Lung (tissue), 12 donors: Measurements from ENCODE around the gene GNG7. TPM values are rescaled to one million over a fixed set of nuclear protein-coding genes. Genes with fewer than 3 reads are reported as not detected.

ENCODE experiments used
- ATAC-seq: fragments of 200-7000 bp; cut with Tn5 transposase; one replicate; pipeline ENCODE4 v1.9.1; 2020; ENCODE audit warnings: moderate number of reproducible peaks; ENCODE audit not compliant: insufficient read depth, low FRiP score
- DNase-seq, 3 donors: peaks; one replicate each; pipeline ENCODE4 v3.0.0-alpha.2; 2013 to 2017
- H3K27ac ChIP-seq, 2 donors: one replicate each; pipeline ENCODE4 v1.5.1; 2013; ENCODE audit warnings: mild to moderate bottlenecking in 2 of 2, moderate library complexity in 2 of 2, control low read depth in 1 of 2, inconsistent platforms in 1 of 2, low read depth in 1 of 2, low read length in 1 of 2
- H3K27me3 ChIP-seq, 3 donors: one replicate each; pipeline ENCODE4 v1.5.1; 2013; ENCODE audit warnings: low read length in 2 of 3; ENCODE audit not compliant: control insufficient read depth in 3 of 3, insufficient read depth in 3 of 3
- H3K36me3 ChIP-seq, 4 donors: one replicate each; pipeline ENCODE4 v1.5.1; 2013; ENCODE audit warnings: low read length in 4 of 4, mild to moderate bottlenecking in 1 of 4, moderate library complexity in 1 of 4; ENCODE audit not compliant: control insufficient read depth in 4 of 4, insufficient read depth in 4 of 4
- H3K4me1 ChIP-seq, 5 donors: one replicate each; pipeline ENCODE4 v1.5.1; 2013; ENCODE audit warnings: low read length in 5 of 5, mild to moderate bottlenecking in 2 of 5, moderate library complexity in 1 of 5; ENCODE audit not compliant: control insufficient read depth in 5 of 5, insufficient read depth in 5 of 5
- H3K4me3 ChIP-seq: one replicate; pipeline ENCODE4 v1.5.1; 2013; ENCODE audit warnings: mild to moderate bottlenecking, control low read depth, moderate library complexity
- H3K9ac ChIP-seq, 2 donors: one replicate each; pipeline ENCODE4 v1.5.1; 2013; ENCODE audit warnings: low read length in 2 of 2, control low read depth in 1 of 2; ENCODE audit not compliant: insufficient read depth in 1 of 2
- H3K9me3 ChIP-seq, 4 donors: one replicate each; pipeline ENCODE4 v1.5.1; 2013; ENCODE audit warnings: low read length in 3 of 4, mild to moderate bottlenecking in 1 of 4, moderate library complexity in 1 of 4; ENCODE audit not compliant: control insufficient read depth in 4 of 4, insufficient read depth in 3 of 4
- CTCF ChIP-seq: IDR thresholded peaks from 2 replicates; pipeline ENCODE4 v1.5.1; 2012; ENCODE audit warnings: mild to moderate bottlenecking; ENCODE audit errors: control extremely low read depth, extremely low read depth
- WGBS, 2 donors: extraction: QIAGEN DNeasy Blood & Tissue Kit; methylation state at CpG; one replicate each; pipeline ENCODE4 v1.1.7; 2013; 5-methylcytosine and 5-hydroxymethylcytosine counted together
- polyA plus RNA-seq, 2 donors: library from polyadenylated mRNA; stranded (reverse); fragments of 200-250 nt; gene quantifications; one replicate each; pipeline ENCODE4 v1.2.1, GENCODE V29; 2013
- total RNA-seq, 2 donors: library from RNA; depleted of rRNA in 1 of 2; stranded (reverse); fragments of >200 nt in 1 of 2; gene quantifications; one replicate each; pipeline ENCODE4 v1.2.1, GENCODE V29; 2014 to 2021
- donor health status: control.
- donor health status: control.
- donor health status: Bipolar disorder and iron deficiency.
- donor health status: healthy.
- donor health status: DM: yes; HTN: yes; CAD: no.

The GNG7 gene
- total and polyA plus RNA-seq, 4 donors, result 1.6 to 4.5 (median 2.8) TPM

- Histone ChIP-seq H3K27me3 (no peaks in the 10 kb centered on the region), H3K36me3 (no peaks in the 10 kb centered on the region), H3K27ac (peak overlapping the region in 1 of 2 donors; percentile 35), H3K4me1 (peaks cover 0 to 15% (median 0%) of the 10 kb centered on the region in 5 donors), H3K9me3 (no peaks in the 10 kb centered on the region), H3K4me3 (no peak overlapping the region), H3K9ac (no peak overlapping the region)
- no peak for TF ChIP-seq CTCF
- DNase-seq, result no peak
- 86% methylated on average over 11 of the region's 11 CpGs for WGBS, 2 donors
- no peak for ATAC-seq
Measured at GRCh38 chr19:2617393-2618165, 84.9 kb downstream of the GNG7 start.

- peak overlapping the region in 1 of 2 donors; percentile 35 for H3K27ac ChIP-seq
- no peak overlapping the region for H3K4me3 ChIP-seq
- no peaks in the 10 kb centered on the region for H3K9me3 ChIP-seq
- H3K9ac ChIP-seq, result no peak overlapping the region
- DNase-seq (no peak), ATAC-seq (no peak)
- H3K36me3 ChIP-seq, result no peaks in the 10 kb centered on the region
- 43 to 53% methylated on average over 13 of the region's 13 CpGs for WGBS, 2 donors
- peaks cover 0 to 15% (median 0%) of the 10 kb centered on the region in 5 donors for H3K4me1 ChIP-seq
- H3K27me3 ChIP-seq, result no peaks in the 10 kb centered on the region
- no peak for TF ChIP-seq CTCF
Measured at GRCh38 chr19:2616741-2617392, 85.6 kb downstream of the GNG7 start.

GRCh38 chr19:2615782-2616181 is 86.7 kb downstream of the GNG7 start:
- peaks cover 0 to 15% (median 0%) of the 10 kb centered on the region in 5 donors for H3K4me1 ChIP-seq
- H3K4me3 ChIP-seq, result no peak overlapping the region
- no peaks in the 10 kb centered on the region for H3K9me3 ChIP-seq
- H3K9ac ChIP-seq, result no peak overlapping the region
- DNase-seq, result no peak
- no peaks in the 10 kb centered on the region for H3K36me3 ChIP-seq
- no peaks in the 10 kb centered on the region for H3K27me3 ChIP-seq
- no peak for ATAC-seq
- 92 to 94% methylated on average over 6 of the region's 6 CpGs for WGBS, 2 donors
- H3K27ac ChIP-seq, result no peak overlapping the region
- no peak for TF ChIP-seq CTCF
